Right hindlimb (tissue), 1 donor: ENCODE data around the gene RAB44.

Experiments
- DNase-seq: peaks from one replicate; pipeline ENCODE4 v3.0.0-alpha.2; 2018

Gene RAB44

DNA sequence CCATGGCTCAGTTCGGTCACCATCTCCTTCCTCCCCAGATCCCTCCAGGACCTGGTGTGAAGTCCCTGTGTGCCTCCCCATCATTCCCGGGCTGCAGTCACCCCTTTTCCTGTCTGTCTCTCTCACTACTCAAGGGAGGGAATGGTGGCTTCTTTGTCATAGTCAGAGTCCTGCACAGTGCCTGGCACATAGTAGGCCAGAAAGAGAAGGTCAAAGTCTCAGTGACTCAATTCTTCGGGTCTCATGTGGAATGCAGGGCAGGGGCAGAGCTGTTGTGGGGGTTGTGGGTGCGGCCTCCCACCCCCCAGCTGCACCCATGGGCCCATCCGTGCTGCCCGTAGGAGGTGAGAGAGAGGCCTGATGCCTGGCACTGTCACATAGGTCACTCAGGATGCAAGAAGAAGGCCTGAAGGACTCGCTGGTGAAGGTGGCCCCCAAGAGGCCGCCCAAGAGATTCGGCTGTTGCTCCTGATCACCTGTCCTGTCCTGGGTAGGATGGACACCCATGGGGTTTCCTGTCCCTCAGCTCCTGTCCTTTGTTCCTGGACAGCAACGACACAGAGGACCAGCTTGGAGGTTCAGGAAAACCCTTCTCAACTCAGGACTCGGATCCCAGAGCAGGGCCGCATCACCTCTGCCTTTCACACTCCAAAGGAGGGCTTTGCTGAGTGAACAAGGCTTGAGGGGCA, 34.1 kb downstream of the RAB44 start:
- no peak for DNase-seq

DNA sequence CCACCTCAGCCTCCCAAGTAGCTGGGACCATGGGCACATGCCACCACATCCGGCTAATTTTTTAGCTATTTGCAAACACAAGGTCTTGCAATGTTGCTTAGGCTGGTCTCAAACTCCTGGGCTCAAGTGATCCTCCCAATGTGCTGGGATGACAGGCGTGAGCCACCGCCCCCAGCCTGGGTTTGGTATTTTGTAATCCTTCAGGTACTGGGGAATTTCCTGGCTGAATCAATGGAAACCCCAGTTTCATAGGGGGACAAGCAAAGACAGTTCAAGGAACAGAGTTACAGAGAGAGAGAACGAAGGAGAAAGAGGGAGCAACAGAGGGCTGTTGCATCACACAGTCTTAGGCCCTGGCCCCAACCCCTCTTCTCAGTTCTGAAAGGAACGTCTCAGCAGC, 35.7 kb downstream of the RAB44 start:
- no peak for DNase-seq

DNA sequence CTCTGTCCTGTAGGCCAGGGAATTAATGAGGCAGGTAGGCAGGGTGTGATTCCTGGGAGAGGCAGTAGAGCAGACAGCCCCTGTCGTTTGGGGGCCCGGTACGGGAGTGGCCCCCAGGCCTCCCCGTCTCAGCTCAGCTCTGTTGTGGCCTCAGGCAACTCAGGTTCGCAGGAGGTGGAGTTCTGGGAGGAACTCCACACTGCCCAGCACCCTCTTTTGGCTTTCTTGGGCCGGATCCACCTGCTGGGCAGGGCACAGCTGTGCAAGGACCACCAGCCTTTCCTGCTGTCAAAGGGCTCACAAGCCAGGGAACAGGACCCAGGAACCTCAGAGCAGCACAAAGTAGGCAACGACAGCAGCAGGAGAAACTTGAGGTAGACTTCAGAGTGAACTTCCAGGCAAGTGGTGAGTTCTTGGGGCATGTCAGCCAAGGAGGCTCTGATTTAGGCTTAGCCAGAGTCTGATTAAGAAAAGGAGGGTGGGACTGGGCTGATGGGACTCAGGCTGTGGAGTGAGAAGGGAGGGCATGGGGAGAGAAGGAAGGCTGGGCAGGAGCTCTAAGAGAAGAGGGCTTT, 36.9 kb downstream of the RAB44 start:
- no peak for DNase-seq

DNA sequence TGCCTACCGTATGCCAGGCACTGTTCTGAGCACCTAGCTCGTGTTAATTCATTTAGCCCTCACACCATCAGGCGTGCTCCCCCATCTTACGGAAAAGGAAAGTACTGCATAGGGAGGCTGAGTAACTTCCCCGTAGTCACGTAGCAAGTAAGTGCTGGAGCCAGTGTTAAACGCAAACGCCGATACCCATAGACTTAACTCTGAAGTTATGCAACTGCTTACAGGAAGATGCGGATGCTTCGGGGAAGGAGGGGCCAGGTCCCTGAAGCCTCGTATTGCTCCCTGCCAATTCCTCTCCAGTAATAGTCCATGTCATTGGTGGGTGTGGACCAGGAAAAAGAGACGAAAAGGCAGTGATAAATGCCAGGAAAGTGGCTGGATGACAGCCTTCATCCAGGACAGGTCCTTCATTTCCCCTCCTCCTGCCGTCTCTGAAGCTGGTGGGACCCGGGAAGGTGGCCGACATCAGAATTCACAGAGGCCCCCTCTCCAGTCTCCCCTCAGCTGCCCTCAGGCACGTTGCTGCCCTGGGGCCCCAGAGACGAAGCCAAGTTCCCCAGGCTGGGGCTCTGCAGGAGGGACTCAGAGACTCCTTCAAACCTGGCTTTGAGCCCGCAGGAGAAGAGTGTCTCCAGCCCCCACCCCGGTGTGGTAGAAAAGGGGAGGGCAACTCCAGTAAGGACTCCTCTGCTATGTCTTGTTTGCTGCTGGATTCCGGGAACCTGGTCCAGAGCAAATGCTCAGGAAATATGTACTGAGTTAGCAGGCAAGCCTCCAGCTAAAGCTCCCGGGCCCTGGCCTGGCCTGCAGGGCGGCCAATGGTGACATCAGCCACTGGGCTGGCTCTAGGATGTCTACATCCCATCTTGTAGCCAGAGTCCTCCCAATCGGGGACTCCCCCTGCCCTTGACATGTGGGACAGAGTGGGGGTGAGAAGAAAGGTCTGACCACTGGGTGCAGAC, 37.8 kb downstream of the RAB44 start:
- peak; percentile 95 for DNase-seq

DNA sequence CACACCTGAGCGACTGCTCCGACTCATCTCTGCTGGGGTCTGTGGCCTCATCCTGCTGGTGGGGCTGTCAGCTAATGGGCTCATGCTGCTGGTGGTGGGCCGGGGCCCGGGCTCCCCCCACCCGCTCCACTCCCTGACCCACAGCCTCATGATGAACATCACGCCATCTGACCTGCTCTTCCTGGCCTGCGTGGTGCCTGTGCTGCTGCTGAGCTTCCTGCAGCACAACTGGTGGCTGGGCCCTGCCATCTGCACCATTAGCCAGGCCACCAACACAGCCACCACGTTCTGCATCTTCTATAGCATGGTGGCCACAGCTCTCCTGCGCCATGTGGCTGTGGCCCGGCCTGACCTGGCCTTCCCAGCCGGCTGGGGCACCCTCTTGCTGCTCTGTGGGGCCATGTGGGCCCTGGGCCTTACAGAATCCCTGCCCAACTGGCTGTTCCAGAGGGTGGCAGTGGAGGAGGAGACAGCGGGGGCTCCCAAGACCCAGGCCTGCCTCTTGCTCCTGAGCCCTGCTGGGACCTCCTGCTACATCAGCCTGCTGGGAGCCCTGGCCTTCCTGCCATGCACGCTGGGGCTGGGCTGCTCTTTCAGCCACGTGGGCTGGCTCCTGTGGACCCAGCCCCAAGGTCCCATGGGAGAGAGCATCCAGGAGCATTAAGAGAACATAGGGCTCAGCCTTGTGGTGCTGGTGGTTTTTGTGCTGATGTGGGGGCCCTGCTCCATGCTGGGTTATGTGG, 39.6 kb downstream of the RAB44 start:
- DNase-seq, result no peak

DNA sequence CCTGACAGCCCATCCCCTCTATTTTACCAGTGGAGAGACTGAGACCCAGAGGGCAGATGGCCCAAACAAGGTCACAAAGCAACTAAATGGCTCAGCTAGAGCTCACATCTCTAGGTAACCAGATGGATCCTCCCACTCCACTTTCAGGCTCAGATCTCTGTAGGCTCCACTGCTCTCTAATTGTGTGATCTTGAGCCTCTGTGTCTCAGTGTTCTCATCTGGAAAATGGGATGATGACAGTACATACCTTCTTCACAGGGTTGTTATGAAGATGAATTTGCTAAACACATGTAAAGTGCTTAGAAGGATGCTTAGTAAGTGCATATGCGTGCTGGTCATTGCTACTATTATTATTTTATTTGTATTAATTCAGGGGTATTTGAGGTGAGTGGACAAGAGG, 40.5 kb downstream of the RAB44 start:
- DNase-seq, result no peak

DNA sequence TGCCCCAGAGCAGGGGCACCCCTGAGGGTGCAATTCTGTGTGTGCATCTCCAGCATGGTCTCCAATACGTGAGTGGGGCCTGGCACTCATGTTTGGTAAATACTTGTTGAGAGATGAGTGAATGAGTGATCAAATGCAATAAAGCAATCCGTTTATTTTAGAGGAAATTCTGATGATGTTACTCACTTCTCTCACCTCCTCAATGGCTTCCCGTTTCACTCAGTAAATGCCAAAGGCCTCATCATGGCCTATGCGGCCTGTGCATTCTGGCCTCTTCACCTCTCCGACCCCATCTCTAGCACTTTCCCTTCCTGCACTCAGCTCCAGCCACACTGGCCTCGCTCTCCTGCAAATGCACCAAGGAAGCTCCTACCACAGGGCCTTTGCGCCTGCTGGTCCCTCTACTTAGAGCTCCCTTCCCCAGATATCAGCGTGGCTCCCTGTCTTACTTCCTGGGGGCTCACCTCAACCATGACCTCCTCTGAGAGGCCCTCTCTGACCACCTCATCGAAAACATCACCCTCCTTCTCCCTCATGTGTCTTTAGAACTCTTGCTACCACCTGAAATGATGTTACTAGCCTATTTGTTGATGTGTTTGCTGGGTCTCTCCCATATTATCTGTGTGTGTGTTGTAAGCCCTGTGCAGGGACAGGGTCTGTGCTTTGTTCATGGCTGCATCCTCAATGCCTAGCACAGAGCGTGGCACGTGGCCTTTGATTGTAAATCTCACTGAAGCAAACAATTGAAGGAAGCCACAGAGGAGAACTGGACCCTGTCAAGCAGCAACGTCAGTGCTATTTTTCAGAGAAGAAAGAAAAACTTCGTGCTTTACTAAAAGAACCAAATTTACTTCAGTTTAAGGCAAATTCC, 42.6 kb downstream of the RAB44 start:
- no peak for DNase-seq

DNA sequence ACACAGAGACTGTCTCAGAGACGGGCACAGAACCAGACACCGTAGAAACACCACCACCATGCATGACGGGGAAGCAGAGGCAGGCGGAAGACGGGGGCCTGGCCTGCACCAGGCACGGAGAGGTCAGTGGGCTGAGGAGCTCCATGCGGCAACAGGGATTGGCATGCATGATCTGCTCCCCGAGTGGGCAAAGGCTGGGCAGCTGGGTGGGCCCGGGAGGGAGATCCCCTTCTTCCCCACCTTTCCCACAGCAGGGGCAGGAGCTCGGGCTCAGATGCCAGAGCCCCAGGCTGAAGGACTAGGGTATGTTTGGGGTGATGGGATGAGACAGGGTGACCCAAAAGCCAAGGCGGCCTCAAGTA, 43.2 kb downstream of the RAB44 start:
- no peak for DNase-seq

DNA sequence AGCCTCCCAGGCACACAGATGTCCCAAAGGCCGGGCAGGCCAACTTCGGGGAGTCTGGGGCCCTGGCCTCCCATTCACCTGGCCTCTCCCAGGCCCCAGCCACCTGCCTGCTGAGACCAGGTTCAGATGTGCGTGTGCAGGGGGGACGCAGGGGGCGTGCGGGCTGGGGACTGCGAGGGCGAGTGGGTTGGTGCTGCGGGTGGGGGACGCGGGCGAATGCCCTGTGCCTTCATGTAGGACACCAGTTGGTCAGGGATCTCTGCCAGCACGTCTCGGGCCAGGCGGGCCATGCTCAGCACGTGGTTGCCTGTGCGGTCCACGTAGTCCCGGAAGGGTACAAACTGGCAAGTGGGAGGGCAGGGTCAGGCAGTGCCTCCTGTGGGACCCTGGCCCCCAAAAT, 44.5 kb downstream of the RAB44 start:
- no peak for DNase-seq

DNA sequence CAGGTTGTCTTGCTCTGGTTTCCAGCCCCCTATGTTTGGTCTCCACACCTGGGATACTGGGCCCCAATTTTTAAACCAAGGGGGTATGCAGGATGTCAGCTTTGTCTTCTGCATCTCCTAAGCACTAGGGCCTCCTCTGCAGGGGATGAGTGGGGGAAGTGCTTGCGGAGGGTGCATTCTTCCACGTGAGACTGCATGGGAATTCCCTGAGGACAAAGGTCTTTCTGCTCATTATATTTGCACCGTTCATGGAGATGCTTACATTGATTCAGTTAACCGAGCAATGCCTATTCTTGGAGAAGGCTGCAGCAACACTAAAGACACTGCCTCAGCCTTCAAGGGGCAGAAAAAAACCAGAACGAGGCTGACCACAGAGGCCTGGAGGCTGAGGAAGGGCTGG, 45.4 kb downstream of the RAB44 start:
- no peak for DNase-seq

DNA sequence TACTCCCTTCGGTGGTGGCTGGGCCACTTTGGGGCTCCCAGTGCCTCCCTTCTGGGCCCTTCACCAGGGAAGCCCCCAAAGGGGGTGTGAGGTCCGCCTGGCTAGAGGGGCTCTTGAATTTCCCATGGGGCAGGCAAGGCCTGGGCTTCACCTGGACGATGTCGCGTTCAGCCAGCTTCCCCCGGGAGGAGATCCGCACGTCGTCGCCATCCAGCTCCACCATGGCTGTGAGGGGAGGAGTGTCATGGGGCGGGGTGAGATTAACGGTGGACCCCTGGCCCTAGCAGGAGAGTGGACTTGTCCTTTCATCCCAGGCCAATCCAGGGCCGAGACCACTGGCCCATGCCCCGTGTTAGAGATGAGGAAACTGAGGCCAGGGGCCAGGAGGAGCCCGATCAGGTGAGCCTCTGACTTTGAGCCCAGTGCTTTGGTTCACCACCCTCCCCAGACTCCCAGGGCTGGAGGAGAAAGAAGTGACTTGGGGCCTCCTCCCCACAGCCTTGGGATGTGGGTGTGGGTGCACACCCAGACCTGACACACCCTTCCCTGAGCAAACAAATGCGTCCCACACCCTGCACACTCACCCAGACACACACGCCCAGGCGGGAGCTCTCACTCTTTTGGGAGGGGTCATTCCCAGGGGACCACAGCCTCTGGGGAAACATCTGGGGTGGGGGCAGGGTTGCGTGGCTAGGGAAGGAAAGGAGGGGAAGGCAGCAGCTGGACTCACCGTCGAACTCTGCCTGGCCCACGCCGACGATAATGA, 46.1 kb downstream of the RAB44 start:
- DNase-seq, result no peak

DNA sequence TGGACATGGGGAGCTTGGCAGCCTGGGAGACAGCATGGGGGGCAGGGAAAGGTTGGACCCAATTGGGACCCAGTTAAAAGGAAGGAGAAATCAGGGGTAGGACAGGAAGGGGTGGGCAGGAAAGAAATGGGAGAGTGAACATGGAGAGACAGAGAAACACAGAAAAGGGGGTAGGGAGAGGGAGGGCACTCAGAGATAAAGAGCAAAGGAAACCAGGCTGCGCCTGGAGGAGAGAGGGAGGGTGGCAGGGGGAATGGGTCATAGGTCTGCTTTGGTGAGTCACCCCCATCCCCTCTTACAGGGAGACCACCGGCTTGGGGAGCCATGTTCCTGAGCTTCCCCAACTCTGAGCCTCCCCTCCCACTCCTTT, 46.7 kb downstream of the RAB44 start:
- no peak for DNase-seq

DNA sequence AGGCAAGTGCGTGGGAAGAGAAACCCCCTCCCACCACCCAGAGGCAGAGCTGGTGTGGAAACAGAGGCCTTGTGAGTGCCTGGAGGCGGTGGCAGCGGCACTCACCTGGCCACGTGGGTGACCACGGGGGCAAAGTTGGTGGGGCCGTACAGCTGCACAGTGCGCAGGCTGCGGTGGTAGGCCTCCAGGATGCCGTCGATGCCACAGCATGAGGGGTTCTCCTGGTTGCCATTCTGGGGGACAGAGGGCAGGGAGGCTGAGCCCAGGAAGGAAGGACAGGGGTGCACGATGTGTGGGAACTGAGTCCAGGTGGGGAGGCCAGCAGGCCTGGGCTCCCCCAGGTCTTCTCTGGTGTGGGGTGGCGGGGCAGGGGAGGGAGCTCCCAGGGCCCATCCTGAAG, 47.7 kb downstream of the RAB44 start:
- DNase-seq, result no peak

DNA sequence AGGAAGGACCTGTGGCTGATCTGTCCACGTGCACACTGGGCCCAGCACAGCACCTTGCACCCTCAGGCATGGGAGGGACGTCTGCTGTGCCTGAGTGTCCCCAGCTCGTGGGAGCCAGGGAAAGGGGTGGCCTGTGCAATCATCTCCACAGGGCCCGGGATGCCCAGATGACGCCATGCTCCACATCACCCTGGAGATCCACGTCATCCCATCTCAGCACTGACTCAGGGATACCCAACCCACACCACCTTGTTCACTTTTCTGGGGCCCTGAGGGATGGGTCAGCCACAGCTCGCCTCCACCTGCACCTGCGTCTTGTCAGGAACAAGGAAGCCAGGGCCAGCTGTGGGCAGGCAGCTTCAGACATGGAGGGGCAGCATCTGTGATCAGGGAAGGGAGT, 48.2 kb downstream of the RAB44 start:
- DNase-seq, result no peak

DNA sequence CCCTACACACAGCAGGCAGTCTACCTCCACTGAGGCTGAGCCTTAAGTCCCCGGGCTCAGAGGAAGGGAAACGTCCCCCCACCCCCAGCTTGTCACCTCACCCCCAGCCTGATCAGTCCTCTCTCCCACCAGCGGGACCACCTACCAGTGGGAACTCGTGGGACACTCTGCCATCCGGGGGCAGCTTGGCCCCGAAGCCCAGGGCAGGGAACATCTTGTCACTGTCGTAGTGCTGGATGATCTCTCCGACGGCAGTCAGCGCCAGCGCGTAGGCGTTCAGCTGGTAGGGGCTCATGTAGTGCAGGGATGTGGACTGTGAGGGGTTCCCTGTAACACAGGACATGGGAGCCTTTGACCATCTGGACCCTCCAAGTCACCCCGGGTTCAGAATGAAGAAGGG, 48.6 kb downstream of the RAB44 start:
- DNase-seq, result no peak

DNA sequence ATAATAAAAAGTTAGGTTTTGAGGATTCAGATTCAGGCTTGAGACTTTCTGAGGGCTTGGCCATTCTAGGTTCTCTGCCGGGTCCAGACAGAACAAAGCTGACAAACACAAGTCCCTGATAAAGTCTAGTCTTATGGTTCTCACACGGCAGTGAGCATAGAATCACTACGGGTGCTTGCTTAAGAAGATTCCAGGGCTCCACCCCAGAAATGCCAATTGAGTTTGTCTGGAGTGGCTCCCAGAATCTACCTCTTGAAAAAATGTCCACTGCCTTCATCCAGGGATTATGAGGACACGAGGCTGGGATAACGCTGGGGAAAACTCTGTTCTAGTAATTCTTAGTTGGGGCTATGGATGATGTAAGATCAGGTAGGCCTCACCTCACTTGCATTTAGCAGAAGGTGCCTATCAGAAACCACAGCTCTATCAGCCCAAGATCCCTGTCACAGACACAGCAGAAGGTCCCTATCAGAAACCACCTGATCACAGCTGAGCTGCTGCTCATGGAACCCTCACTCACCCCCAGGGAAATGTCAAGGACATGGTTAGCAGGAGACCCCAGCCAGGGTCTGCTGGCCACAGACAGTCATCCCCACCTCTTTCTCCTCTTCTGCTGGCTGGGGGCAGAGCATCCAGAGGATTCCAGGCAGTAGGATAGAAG, 52.3 kb downstream of the RAB44 start:
- no peak for DNase-seq

DNA sequence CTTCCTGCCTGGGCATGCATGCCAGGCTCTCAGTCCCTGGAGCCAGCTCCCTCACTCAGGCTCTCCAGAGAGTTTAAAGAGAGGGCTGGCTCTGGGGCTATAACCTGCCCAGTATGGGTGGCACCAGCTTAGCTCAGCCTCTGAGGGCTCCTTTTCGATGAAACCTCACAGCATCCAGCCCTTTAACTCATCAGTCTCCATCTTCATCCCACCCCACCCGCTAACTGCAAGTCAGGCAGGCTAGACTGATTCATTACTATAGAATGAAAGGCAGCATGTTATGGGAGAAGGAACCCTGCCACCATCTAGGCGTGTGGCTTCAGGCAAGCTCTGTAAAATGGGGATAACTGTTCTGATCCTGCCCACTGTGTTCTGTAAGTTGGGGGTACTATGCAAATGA, 53.5 kb downstream of the RAB44 start:
- DNase-seq, result no peak

DNA sequence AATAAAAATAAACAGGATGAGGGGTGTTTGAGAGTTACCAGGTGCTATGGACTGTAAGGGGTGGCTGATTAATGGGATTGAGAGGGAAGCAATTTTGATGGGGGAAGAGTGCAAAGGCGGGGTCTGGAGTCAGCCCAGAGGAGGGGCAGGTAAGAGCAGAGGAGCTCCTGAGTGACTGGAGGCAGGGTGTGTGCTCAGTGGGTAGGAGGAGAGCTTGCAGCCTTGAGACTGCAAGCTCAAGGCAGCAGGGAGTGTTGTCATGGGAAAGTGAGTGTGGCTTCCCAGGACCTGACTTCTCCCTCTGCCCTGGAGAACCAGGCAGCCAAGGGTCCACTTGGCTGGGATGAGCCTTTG, 54.2 kb downstream of the RAB44 start:
- DNase-seq, result no peak

DNA sequence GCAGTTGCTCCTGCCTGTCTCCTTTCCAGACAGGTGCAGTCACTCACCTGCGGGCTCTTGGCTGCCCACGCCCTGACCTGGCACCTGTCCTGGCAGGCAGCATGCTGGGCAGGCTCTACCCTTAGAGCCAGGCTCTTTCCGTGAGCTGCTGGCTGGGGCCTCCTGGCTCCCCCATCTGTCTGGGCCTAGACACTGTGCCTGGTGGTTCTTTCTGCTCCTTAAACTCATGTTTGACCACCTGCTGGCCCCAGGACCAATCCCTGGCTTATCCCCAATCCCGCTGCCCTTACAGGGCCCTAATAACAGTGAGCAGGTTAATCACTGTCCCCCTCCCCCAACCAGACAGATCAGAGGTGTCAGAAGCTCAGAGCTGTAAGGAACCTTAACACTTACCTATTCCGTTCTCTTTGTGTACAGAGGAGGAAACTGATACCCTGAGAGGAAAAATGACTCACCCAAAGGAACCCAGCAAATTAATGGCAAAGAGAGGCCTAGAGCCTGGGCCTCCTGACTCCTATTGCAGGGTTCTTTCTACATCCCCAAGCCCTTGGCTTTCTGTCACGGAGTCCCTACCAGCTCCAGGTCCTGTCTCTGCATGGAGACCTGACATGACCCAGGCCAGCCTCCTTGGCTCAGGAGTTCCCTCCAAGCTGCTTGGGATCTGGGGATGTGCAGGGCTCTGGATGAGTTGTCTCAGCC, 54.7 kb downstream of the RAB44 start:
- DNase-seq, result no peak

DNA sequence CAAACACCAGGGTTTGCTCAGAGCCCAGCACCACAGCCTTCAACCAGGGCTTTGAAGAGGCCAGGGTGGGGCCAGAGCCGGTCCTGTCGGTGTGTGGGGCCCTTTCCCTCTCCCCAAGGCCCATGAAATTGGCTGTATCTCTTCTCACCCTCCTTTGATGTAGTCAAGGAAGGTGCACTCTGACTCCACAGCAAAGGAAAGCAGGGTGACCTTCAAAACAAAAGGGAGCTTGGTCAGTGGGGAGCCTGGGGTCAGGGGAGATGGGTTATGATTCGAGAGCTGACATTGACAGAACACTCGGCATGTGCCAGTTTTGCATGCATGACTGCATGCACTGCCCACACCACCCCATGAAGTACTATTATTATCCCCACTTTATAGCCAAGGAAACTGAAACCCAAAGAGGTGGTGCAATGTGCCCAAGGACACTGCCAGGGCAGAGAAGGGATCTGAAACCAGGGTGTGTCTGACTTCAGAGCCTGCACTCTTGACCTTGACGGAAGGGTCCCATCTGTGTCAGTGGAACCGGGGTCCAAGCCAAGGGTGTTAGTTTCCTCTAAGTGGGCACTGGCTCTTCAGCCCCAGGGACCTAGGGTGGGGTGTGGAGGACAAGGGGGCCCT, 55.4 kb downstream of the RAB44 start:
- no peak for DNase-seq
